Endothelial cell of umbilical vein (primary cell): ENCODE measurements around the gene DZIP1. TPM values are rescaled to one million over a fixed set of nuclear protein-coding genes. Genes with fewer than 3 reads are reported as not detected.
"Not testable (repeated sequence)": the region's sequence is repeated elsewhere in the genome, so short reads cannot be mapped to it uniquely, and the experiment has no call there.

Source experiments
- BruUV-seq: library from RNA; stranded (reverse); fragments of 400-500 nt; replicated peaks from 2 replicates; lab custom pipeline; 2021; lab: Mats Ljungman, UMichigan
- CTCF ChIA-PET: fragments of 300-600, 350-600 bp; sonication (Branson Sonifier 250); formaldehyde crosslinking; loops from one replicate; lab custom pipeline; 2021; ENCODE audit warnings: antibody characterized with exemption, inconsistent platforms; lab: Charles Lee
- POLR2A ChIA-PET: fragments of 300-600, 350-600 bp; sonication (Branson Sonifier 250); formaldehyde crosslinking; loops from one replicate; lab custom pipeline; 2021; ENCODE audit warnings: antibody characterized with exemption, inconsistent platforms; lab: Charles Lee
- DNase-seq: peaks from one replicate; pipeline ENCODE4 v3.0.0-alpha.2; 2011; ENCODE audit warnings: low read depth, low spot score
- FAIRE-seq: peaks from 2 replicates; lab custom pipeline; 2011; peaks lifted over from hg19 to GRCh38; lab: Jason Lieb, UNC
- H2AFZ ChIP-seq: 2 replicates; pipeline ENCODE4 v1.6.0; 2012; ENCODE audit warnings: low read depth, low read length, control low read depth, inconsistent platforms
- H3K27ac ChIP-seq: 2 replicates; pipeline ENCODE4 v1.5.1; 2011; ENCODE audit warnings: low read depth, mild to moderate bottlenecking, control low read depth, low read length, moderate library complexity; ENCODE audit not compliant: insufficient read depth
- H3K27me3 ChIP-seq, 2 experiments: 2 replicates each; pipeline versions ENCODE4 v1.6.0 to v1.6.1; 2011; ENCODE audit warnings: low read length in 2 of 2, mixed read lengths in 1 of 2; ENCODE audit not compliant: control insufficient read depth in 2 of 2, insufficient read depth in 2 of 2
- H3K36me3 ChIP-seq, 2 experiments: 2 replicates in 1 of 2; 3 replicates in 1 of 2; pipeline ENCODE4 v1.5.1; 2011; ENCODE audit warnings: low read length in 2 of 2, mild to moderate bottlenecking in 1 of 2, moderate library complexity in 1 of 2; ENCODE audit not compliant: control insufficient read depth in 2 of 2, insufficient read depth in 2 of 2; ENCODE audit errors: extremely low read depth in 1 of 2
- H3K4me1 ChIP-seq: 3 replicates; pipeline ENCODE4 v1.5.1; 2011; ENCODE audit warnings: mild to moderate bottlenecking, low read length; ENCODE audit not compliant: control insufficient read depth, insufficient read depth; ENCODE audit errors: extremely low read depth
- H3K4me2 ChIP-seq: 2 replicates; pipeline ENCODE4 v1.6.1; 2011; ENCODE audit warnings: low read length, control low read depth, mixed read lengths; ENCODE audit not compliant: insufficient read depth
- H3K4me3 ChIP-seq, 3 experiments: fragments of 200-600 bp in 1 of 3; sonication (generic), shearing (Covaris generic) in 1 of 3; replicated peaks in 1 of 3; 2 replicates each; pipeline ENCODE4 v1.5.1; 2011 to 2016; ENCODE audit warnings: control low read depth in 3 of 3, low read length in 3 of 3, mild to moderate bottlenecking in 2 of 3, inconsistent platforms in 1 of 3, low read depth in 1 of 3, moderate library complexity in 1 of 3; ENCODE audit not compliant: insufficient read depth in 1 of 3
- H3K79me2 ChIP-seq: 2 replicates; pipeline ENCODE4 v1.6.0; 2012; ENCODE audit warnings: low read length, inconsistent platforms; ENCODE audit not compliant: control insufficient read depth, insufficient read depth
- H3K9ac ChIP-seq: replicated peaks from 2 replicates; pipeline ENCODE3; 2011; ENCODE audit warnings: low read length, control low read depth; ENCODE audit not compliant: insufficient read depth; ENCODE audit errors: extremely low read depth
- H3K9me1 ChIP-seq: replicated peaks from 3 replicates; pipeline ENCODE4 v1.6.0; 2011; ENCODE audit warnings: mild to moderate bottlenecking, low read length; ENCODE audit not compliant: control insufficient read depth, insufficient read depth; ENCODE audit errors: extremely low read depth
- H3K9me3 ChIP-seq: replicated peaks from 2 replicates; pipeline ENCODE4 v1.5.1; 2012; ENCODE audit warnings: low read length, inconsistent platforms; ENCODE audit not compliant: control insufficient read depth, insufficient read depth
- H4K20me1 ChIP-seq: replicated peaks from 2 replicates; pipeline ENCODE3; 2011; ENCODE audit warnings: mild to moderate bottlenecking, low read length; ENCODE audit not compliant: control insufficient read depth, insufficient read depth; ENCODE audit errors: extremely low read depth
- CTCF ChIP-seq, 2 donors: IDR thresholded peaks; 1 replicate in 1 of 2; 2 replicates in 1 of 2; pipeline ENCODE4 v1.5.1; 2011; ENCODE audit warnings: low read length in 2 of 2, mild to moderate bottlenecking in 2 of 2, moderate library complexity in 2 of 2, control low read depth in 1 of 2, inconsistent platforms in 1 of 2, low read depth in 1 of 2; ENCODE audit not compliant: insufficient read depth in 1 of 2; ENCODE audit errors: extremely low read depth in 1 of 2
- EZH2 ChIP-seq: IDR thresholded peaks from 2 replicates; pipeline ENCODE4 v1.6.1; 2012; ENCODE audit warnings: borderline replicate concordance, low read depth, mild to moderate bottlenecking, moderate library complexity, low read length, inconsistent platforms; ENCODE audit not compliant: severe bottlenecking
- FOS ChIP-seq: IDR thresholded peaks from 2 replicates; pipeline ENCODE4 v1.6.1; 2011; ENCODE audit warnings: mild to moderate bottlenecking, low read length, moderate library complexity, borderline replicate concordance; ENCODE audit not compliant: insufficient read depth
- GATA2 ChIP-seq: IDR thresholded peaks from 2 replicates; pipeline ENCODE4 v1.7.0; 2011; ENCODE audit warnings: low read depth, mild to moderate bottlenecking, moderate library complexity, mixed read lengths, low read length; ENCODE audit not compliant: insufficient read length, insufficient read depth
- JUN ChIP-seq: IDR thresholded peaks from 2 replicates; pipeline ENCODE4 v1.6.1; 2011; ENCODE audit warnings: borderline replicate concordance, low read depth; ENCODE audit not compliant: insufficient read length, insufficient read depth
- MYC ChIP-seq: IDR thresholded peaks from one replicate; pipeline ENCODE4 v1.6.1; 2011; ENCODE audit warnings: mild to moderate bottlenecking, low read depth, low read length
- POLR2A ChIP-seq: IDR thresholded peaks from 2 replicates; pipeline ENCODE4 v1.6.1; 2012; ENCODE audit warnings: low read depth, mild to moderate bottlenecking, control low read depth, low read length
- POLR2AphosphoS5 ChIP-seq: IDR thresholded peaks from 2 replicates; pipeline ENCODE4 v1.6.1; 2012; ENCODE audit warnings: low read depth, mild to moderate bottlenecking, control low read depth, low read length, moderate library complexity; ENCODE audit not compliant: insufficient read depth
- dilution Hi-C: fragments of 300-500 bp; cut with MboI; formaldehyde crosslinking; loops from one replicate; pipeline ENCODE4 v1.15.0; 2019; ENCODE audit warnings: low sequenced_read_pairs; ENCODE audit not compliant: extremely low pct_ligation_motif_present
- intact Hi-C: fragments of 100-400 bp; cut with micrococcal nuclease; formaldehyde crosslinking; loops from one replicate; pipeline ENCODE4 v1.10.0; 2022
- polyA plus RNA-seq, 4 experiments: library from polyadenylated mRNA; depleted of rRNA in 3 of 4; stranded (reverse) in 3 of 4; unstranded in 1 of 4; fragments of >200 nt; gene quantifications; 2 replicates each; pipeline versions ENCODE4 v1.2.1 to v1.2.3, GENCODE V29; 2011 to 2012; ENCODE audit warnings: missing spikeins in 1 of 4
- total RNA-seq: library from RNA; stranded (reverse); gene quantifications from 2 replicates; pipeline ENCODE4 v1.2.3, GENCODE V29; 2021
- TF ChIP-seq, protein P1 (sequence below): IDR thresholded peaks from 2 replicates; pipeline ENCODE4 v1.6.1; 2011; ENCODE audit not compliant: insufficient read depth, insufficient read length

Gene DZIP1
- total and polyA plus RNA-seq, 2 donors (not counting 3 experiments of a cell fraction or from before 2014, with no cell fraction given) = 8.6 to 32.1 TPM

DNA sequence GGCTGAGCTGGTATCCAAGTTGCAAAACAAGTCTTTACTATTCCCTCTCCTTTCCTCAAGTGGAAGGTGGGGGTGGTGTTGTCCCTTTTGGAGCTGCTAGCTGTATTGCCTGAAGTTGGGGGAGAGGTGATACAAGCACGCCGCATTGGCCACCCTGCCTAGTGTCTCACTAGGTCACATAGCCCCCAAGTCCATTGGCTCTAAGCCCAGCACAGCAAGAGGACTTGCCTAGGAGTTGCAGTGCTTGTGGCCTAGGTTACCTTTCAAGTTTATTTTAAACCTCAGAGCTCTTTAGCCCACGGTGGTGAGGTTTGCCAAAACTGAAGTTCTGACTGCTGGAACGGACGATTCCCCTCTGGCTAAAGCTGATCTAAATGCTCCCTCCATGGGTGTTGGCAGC is 27.1 kb upstream of the DZIP1 start:
- TF ChIP-seq, protein P1, sequence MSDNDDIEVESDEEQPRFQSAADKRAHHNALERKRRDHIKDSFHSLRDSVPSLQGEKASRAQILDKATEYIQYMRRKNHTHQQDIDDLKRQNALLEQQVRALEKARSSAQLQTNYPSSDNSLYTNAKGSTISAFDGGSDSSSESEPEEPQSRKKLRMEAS = no peak
- TF ChIP-seq JUN (no peak), EZH2 (no peak), CTCF (IDR thresholded peaks at IDR 0.05; ENCODE audit: extremely low read depth in 1 of 2, insufficient read depth in 1 of 2, low read depth in 1 of 2, low read length in 2 of 2) (no peak), POLR2A (no peak), FOS (no peak), GATA2 (no peak), MYC (no peak), POLR2AphosphoS5 (no peak)
- Histone ChIP-seq H3K4me2 (no peak overlapping the region), H3K9me3 (no peaks in the 10 kb centered on the region), H3K36me3 (no peaks in the 10 kb centered on the region), H3K9me1 (no peaks in the 10 kb centered on the region), H3K79me2 (no peaks in the 10 kb centered on the region), H3K4me1 (peaks cover 10% of the 10 kb centered on the region), H3K27ac (no peak overlapping the region), H3K27me3 (no peaks in the 10 kb centered on the region), H3K4me3 (no peak overlapping the region), H3K9ac (no peak overlapping the region), H4K20me1 (no peaks in the 10 kb centered on the region), H2AFZ (no peak overlapping the region)
- POLR2A ChIA-PET = no interaction called here
- intact Hi-C loops = no loop called here
- BruUV-seq = no TSS peak
- dilution Hi-C loops = no loop called here
- FAIRE-seq = no peak
- no peak for DNase-seq
- CTCF ChIA-PET = interaction anchor here (1.3 to 4.6 kb wide), 2 partner anchors 11 to 48 kb away, joined by 4 to 18 read pairs; no protein-coding TSS in a partner anchor

DNA sequence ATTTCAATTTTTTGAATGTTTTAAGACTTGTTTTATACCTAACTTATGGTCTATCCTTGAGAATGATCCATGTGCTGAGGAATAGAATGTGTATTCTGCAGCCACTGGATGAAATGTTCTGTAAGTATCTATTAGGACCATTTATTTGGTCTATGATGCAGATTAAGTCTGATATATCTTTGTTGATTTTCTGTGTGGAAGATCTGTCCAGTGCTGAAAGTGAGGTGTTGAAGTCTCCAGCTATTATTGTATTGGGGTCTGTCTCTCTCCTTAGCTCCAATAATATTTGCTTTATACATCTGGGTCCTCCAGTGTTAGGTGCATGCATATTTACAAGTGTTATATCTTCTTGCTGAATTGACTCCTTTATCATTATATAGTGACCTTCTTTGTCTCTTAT is 22.7 kb upstream of the DZIP1 start:
- H4K20me1 ChIP-seq, H3K79me2 ChIP-seq, H3K9me1 ChIP-seq, H3K9ac ChIP-seq, intact Hi-C loops, FAIRE-seq, dilution Hi-C loops, H3K27me3 ChIP-seq, H3K4me1 ChIP-seq, POLR2A ChIA-PET, H3K9me3 ChIP-seq, DNase-seq, BruUV-seq, H3K27ac ChIP-seq, H3K4me3 ChIP-seq, H3K36me3 ChIP-seq, H2AFZ ChIP-seq, H3K4me2 ChIP-seq: not testable (repeated sequence)
- CTCF ChIA-PET = interaction anchor here (1.2 kb wide), 1 partner anchor 166 kb away, joined by 6 read pairs; no protein-coding TSS in a partner anchor
